K562 (cell line): ENCODE data around the gene EZH1. TPM values are rescaled to one million over a fixed set of nuclear protein-coding genes. Genes with fewer than 3 reads are reported as not detected.
A peak's percentile ranks its signal among the peaks of the same experiment; 100 is the strongest.

Source experiments
- ARID1B ChIP-seq: fragments of 450-650 bp; IDR thresholded peaks from 2 replicates; pipeline ENCODE4 v1.6.1; 2016; ENCODE audit warnings: antibody characterized with exemption, mild to moderate bottlenecking, inconsistent platforms
- BRD9 ChIP-seq: fragments of 450-650 bp; IDR thresholded peaks from 2 replicates; pipeline ENCODE4 v1.6.1; 2018; ENCODE audit warnings: low read depth; ENCODE audit not compliant: partially characterized antibody
- CBFB ChIP-seq: sonication (generic); formaldehyde crosslinking; IDR thresholded peaks from 2 replicates; pipeline ENCODE4 v1.4.0; 2020; ENCODE audit warnings: mild to moderate bottlenecking, missing genetic modification reagents
- CTBP1 ChIP-seq: fragments of 450-650 bp; IDR thresholded peaks from 2 replicates; pipeline ENCODE4 v1.6.1; 2016; ENCODE audit warnings: borderline replicate concordance
- FOXK1 ChIP-seq: sonication (generic); formaldehyde crosslinking; IDR thresholded peaks from 2 replicates; pipeline ENCODE4 v1.8.0; 2022; ENCODE audit warnings: missing genetic modification reagents, mild to moderate bottlenecking, borderline replicate concordance
- KDM5B ChIP-seq: fragments of 200-600 bp; sonication (generic); IDR thresholded peaks from 2 replicates; pipeline ENCODE4 v1.6.1; 2012; ENCODE audit warnings: low read depth, mild to moderate bottlenecking, moderate library complexity, low read length, control low read depth, inconsistent platforms; ENCODE audit not compliant: insufficient replicate concordance
- SP1 ChIP-seq: sonication (generic); formaldehyde crosslinking; IDR thresholded peaks from 2 replicates; pipeline ENCODE4 v1.8.1; 2022; ENCODE audit warnings: mild to moderate bottlenecking, missing genetic modification reagents
- SREBF2 ChIP-seq: sonication (generic); formaldehyde crosslinking; IDR thresholded peaks from 2 replicates; pipeline ENCODE4 v1.4.0; 2020; ENCODE audit warnings: mild to moderate bottlenecking, missing genetic modification reagents
- TCF7L2 ChIP-seq: fragments of 150-350 bp; IDR thresholded peaks from 2 replicates; pipeline ENCODE4 v1.6.1; 2016; ENCODE audit warnings: low read depth, mild to moderate bottlenecking, low read length, moderate library complexity
- ZBTB5 ChIP-seq: fragments of 450-650 bp; IDR thresholded peaks from 2 replicates; pipeline ENCODE4 v1.6.1; 2017; ENCODE audit warnings: antibody characterized with exemption
- ZNF324 ChIP-seq: fragments of 250-450 bp; sonication (Bioruptor Pico); IDR thresholded peaks from 2 replicates; pipeline ENCODE4 v1.4.0; 2020; ENCODE audit warnings: mild to moderate bottlenecking
- ZNF592 ChIP-seq: fragments of 450-650 bp; IDR thresholded peaks from 2 replicates; pipeline ENCODE4 v1.6.1; 2017; ENCODE audit warnings: antibody characterized with exemption, mild to moderate bottlenecking
- polyA plus RNA-seq, 8 experiments: library from polyadenylated mRNA; depleted of rRNA in 4 of 8; stranded (reverse) in 5 of 8; unstranded in 3 of 8; fragments of >200 nt; fragmentation: Nextera tagmentation in 2 of 8; fragmentation: Illumina TruSeq in 1 of 8; extraction: Ambion mirVana in 2 of 8; extraction: Trizol in 1 of 8; gene quantifications; 2 replicates each; pipeline versions ENCODE4 v1.2.1 to v1.2.3, GENCODE V29; 2011 to 2014; ENCODE audit warnings: inconsistent platforms in 1 of 8, missing spikeins in 1 of 8
- total RNA-seq, 7 experiments: library from RNA; depleted of rRNA in 6 of 7; stranded (reverse); fragments of >200 nt in 6 of 7; fragmentation: Illumina TruSeq in 2 of 7; extraction: Trizol in 2 of 7; gene quantifications; 2 replicates each; pipeline versions ENCODE4 v1.2.1 to v1.2.3, GENCODE V29; 2011 to 2021; ENCODE audit warnings: low replicate concordance in 1 of 7
- TF ChIP-seq, protein P1 (sequence below): sonication (generic); formaldehyde crosslinking; IDR thresholded peaks from 2 replicates; pipeline ENCODE4 v1.9.0; 2022; ENCODE audit warnings: mild to moderate bottlenecking, missing genetic modification reagents
- TF ChIP-seq, protein P2 (sequence below): fragments of 450-650 bp; formaldehyde crosslinking; IDR thresholded peaks from 2 replicates; pipeline ENCODE4 v1.4.0; 2020; ENCODE audit warnings: mild to moderate bottlenecking, moderate library complexity
- TF ChIP-seq, protein P3 (sequence below): sonication (generic); formaldehyde crosslinking; IDR thresholded peaks from 2 replicates; pipeline ENCODE4 v1.8.0; 2022; ENCODE audit warnings: mild to moderate bottlenecking, missing genetic modification reagents

The EZH1 gene
- total and polyA plus RNA-seq, 9 of the 15 experiments (the other 6 are each of a cell fraction or from before 2014, with no cell fraction given) = 8.6 to 40.8 (median 22.9) TPM

DNA sequence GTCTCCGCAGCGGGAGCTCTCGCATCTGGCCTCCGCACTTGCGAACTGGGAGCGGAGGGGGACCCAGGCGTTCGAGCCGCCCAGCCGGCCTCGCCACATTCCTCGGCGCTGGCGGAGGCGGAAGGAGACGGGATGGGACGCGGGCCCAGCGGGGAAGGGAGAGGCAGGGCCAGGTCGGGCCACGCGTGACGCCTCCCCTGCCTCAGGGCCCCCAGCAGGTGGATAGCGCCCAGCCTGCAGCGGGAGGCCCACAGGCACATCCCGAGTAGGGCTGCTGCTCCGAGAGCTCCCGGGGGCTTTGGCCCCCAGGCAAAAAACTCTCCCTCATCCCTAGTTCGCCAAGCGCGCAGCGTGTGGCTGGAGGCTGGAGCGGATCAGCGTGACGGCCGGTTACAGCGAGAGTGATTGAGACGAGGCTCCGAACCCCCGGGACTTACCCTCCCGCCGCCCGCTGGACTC, 68.8 kb downstream of the EZH1 start (continued):
- TF ChIP-seq, protein P1, sequence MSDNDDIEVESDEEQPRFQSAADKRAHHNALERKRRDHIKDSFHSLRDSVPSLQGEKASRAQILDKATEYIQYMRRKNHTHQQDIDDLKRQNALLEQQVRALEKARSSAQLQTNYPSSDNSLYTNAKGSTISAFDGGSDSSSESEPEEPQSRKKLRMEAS = peak; percentile 55; the same call in 1 of the 2 replicates
- no peak for TF ChIP-seq ZNF324 (CRISPR knock-in tag)
- TF ChIP-seq ZBTB5 = no peak
- 0 out of 2 replicates have a peak, but pooled peaks have one; percentile 35 for TF ChIP-seq SP1
- TF ChIP-seq CBFB (CRISPR knock-in tag) = peak; percentile 16; the same call in 1 of the 2 replicates
- peak; percentile 43 for TF ChIP-seq KDM5B
- TF ChIP-seq CTBP1 = 0 out of 2 replicates have a peak, but pooled peaks have one; percentile 11
- TF ChIP-seq, protein P2, sequence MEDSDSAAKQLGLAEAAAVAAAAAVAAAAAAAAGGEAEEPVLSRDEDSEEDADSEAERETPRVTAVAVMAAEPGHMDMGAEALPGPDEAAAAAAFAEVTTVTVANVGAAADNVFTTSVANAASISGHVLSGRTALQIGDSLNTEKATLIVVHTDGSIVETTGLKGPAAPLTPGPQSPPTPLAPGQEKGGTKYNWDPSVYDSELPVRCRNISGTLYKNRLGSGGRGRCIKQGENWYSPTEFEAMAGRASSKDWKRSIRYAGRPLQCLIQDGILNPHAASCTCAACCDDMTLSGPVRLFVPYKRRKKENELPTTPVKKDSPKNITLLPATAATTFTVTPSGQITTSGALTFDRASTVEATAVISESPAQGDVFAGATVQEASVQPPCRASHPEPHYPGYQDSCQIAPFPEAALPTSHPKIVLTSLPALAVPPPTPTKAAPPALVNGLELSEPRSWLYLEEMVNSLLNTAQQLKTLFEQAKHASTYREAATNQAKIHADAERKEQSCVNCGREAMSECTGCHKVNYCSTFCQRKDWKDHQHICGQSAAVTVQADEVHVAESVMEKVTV (CRISPR knock-in tag) = no peak
- 0 out of 2 replicates have a peak, but pooled peaks have one; percentile 79 for TF ChIP-seq SREBF2 (CRISPR knock-in tag)
- TF ChIP-seq, protein P3, sequence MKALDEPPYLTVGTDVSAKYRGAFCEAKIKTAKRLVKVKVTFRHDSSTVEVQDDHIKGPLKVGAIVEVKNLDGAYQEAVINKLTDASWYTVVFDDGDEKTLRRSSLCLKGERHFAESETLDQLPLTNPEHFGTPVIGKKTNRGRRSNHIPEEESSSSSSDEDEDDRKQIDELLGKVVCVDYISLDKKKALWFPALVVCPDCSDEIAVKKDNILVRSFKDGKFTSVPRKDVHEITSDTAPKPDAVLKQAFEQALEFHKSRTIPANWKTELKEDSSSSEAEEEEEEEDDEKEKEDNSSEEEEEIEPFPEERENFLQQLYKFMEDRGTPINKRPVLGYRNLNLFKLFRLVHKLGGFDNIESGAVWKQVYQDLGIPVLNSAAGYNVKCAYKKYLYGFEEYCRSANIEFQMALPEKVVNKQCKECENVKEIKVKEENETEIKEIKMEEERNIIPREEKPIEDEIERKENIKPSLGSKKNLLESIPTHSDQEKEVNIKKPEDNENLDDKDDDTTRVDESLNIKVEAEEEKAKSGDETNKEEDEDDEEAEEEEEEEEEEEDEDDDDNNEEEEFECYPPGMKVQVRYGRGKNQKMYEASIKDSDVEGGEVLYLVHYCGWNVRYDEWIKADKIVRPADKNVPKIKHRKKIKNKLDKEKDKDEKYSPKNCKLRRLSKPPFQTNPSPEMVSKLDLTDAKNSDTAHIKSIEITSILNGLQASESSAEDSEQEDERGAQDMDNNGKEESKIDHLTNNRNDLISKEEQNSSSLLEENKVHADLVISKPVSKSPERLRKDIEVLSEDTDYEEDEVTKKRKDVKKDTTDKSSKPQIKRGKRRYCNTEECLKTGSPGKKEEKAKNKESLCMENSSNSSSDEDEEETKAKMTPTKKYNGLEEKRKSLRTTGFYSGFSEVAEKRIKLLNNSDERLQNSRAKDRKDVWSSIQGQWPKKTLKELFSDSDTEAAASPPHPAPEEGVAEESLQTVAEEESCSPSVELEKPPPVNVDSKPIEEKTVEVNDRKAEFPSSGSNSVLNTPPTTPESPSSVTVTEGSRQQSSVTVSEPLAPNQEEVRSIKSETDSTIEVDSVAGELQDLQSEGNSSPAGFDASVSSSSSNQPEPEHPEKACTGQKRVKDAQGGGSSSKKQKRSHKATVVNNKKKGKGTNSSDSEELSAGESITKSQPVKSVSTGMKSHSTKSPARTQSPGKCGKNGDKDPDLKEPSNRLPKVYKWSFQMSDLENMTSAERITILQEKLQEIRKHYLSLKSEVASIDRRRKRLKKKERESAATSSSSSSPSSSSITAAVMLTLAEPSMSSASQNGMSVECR (CRISPR knock-in tag) = peak; percentile 82; the same call in 1 of the 2 replicates
- TF ChIP-seq TCF7L2 = no peak
- no peak for TF ChIP-seq BRD9
- no peak for TF ChIP-seq ZNF592
- TF ChIP-seq ARID1B = no peak
- no peak for TF ChIP-seq FOXK1
